ENCODE results near the gene SHBG.

The SHBG gene

DNA sequence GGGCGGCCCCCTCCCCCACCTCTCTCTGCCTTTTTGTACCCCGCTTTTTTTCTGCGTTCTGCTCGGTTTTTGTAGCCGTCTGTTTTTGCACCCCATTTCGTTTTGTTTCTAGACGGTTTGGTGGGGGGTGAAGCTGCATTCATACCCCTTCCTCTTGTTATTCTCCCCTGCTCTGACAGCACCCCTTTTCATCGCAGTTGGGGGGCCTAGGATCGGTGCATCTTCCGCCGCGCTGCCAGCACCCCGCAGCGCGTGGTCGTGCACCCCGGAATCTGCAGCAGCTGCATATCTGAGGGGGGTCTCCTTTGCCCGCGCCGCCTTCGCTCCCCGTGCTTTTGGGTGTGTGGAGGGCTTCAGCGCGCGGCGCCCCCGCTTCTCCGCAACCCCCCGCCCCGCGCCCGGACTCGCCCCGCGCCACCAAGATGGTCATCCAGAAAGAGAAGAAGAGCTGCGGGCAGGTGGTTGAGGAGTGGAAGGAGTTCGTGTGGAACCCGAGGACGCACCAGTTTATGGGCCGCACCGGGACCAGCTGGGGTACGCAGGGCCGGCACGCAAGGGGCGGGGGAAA lies 21.2 kb downstream of the SHBG start:
- DNase-seq = no peak

DNA sequence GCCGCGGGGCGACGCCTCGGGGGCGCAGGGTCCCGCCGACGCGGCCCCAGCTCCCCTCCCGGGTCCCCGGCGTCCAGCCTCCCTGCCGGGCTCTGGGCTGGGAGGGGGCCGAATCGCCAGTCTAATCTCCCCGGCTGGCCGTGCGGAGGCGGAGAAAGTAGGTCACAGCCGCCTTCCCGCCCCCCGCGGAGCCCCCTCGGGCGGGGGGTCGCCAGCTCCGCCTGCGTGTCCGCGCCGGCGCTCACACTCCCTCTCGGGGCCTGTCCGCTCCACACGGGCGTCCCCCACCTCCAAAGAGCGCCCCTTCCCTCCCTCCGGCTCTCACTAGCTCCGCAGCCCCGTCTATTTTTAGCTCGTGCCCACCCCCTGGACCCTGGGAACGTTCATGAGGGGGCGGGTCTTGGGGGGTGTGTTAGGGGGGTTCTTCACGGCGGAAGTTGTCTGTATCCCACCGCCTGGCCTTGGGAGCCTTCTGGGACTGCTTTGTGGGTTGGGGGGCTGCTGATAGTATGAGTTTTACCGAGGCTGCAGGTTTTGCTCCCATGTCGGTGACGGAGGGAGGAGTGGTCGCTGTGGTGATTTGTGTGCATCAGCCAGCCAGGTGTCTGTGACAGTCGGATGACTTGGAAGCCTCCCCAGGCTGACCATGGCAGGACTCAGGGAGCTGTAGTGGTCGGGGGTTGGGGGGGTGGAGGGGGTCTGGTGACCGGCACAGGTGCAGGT lies 21.9 kb downstream of the SHBG start:
- DNase-seq = peak; percentile 20

DNA sequence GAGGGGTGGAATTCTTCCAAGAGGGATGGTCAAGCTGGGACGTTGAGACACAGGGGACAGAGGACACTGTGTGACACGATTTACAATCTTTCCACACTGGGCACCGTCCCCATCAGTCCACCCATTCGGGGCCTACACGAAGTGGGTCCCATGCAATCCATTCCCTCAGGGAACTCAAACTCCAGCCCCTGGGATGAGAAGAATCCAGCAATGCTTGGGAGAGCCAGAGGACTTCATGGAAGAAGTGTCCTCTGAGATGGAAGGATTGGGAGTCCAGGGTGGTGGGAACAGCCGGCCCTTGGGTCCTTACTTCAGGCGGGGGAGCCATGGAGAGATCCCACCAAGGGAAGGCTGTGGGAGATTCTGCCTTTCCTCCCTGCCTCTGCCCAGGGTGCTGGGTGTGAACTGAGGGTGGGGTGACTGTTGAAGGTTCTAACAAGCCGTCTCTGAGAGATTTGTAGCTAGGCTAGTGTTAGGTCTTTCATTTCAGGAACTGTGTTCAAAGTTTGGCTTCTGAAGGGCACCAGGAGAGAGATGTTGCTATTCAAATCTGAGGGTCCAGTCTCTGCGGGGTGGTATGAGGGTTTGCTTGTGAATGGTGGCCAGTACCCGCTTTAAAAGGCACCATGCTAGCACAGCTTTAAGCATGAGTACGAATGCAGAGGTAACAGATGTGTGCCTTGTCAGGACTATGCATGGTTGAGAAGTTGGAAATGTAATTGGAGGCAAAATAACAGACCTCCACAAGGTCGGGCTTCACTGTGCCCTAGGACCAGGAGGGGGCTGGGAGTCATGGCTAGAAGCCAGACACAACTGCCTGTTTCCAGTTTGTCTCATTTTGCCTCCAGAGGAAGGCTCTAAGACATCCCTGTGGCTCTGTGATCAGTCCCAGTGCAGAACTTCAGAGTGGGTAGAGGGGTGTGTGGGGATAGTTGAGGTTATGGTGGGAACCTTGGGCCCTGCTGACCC lies 22.7 kb downstream of the SHBG start:
- DNase-seq = no peak

DNA sequence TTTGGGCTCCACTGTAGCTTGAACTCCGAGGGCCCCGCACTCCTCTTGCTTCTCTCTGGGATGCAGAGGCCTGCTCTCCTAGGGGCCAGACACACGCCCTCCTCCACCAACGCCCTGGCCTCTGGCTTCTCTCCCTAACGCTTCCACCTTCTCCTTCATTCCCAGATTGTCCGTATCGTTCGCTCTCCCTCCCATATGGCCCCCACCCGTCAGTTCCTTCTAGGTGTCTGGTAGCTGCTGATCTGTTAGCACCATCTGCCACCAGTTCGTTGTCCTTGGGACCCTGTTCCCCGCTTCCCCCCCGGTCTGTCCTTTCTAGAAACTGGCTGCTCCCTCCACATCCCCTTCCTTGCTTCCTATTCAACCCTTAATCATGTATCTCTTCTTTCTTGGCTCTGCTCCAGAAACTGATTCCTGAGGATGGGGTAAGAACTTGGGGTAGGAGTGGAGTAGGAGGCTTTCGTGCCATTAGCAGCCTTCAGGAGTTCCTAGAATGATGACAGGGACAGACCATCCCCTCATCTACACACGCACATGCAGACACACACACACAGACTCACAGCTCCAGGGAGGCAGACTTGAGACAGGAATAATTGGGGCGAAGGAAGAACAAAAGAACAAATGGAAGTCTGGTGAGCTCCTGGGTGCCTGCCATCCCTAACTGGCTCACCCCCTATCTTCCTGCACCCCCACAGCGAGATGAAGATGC lies 25.1 kb downstream of the SHBG start:
- DNase-seq = no peak

DNA sequence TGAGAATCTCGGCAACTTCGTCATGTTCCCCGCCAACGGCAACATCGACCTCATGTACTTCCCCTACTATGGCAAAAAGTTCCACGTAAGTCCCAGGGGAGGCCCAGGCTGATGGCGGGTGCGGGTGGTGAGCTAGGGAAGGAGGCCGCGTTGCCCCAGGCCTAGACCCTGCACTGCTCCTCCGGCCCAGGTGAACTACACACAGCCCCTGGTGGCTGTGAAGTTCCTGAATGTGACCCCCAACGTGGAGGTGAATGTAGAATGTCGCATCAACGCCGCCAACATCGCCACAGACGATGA lies 25.6 kb downstream of the SHBG start:
- DNase-seq = no peak

DNA sequence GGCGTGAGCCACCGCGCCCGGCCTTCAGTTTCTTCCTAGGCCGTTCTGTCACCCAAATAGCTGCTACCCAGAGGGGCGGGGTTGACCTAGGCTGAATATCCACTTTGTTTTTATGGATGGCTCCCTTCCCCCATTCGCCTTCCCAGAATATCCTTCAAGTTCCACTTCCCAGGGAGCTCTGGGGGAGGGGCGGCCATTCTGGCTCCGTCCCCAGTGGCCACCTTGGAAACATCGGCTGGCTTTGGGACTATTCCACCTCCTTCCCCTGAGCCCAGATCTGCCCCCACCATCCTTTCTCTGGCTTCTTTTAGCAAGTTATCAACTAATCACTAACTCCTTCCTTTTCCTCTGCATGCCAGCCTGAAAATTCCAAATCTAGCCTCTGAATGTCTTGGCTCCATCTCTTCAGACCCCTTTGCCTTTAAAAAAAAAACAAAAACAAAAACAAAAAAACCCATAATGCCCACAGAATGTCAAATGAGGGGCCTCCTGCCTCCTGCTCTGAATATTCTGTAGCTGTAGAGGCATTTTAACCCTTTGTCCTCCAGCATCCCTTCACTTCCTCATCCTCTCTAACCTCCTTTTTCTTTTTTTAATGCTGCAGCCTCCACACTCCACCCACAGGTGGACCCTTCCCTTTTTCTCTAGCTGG lies 27.1 kb downstream of the SHBG start:
- peak; percentile 18 for DNase-seq

DNA sequence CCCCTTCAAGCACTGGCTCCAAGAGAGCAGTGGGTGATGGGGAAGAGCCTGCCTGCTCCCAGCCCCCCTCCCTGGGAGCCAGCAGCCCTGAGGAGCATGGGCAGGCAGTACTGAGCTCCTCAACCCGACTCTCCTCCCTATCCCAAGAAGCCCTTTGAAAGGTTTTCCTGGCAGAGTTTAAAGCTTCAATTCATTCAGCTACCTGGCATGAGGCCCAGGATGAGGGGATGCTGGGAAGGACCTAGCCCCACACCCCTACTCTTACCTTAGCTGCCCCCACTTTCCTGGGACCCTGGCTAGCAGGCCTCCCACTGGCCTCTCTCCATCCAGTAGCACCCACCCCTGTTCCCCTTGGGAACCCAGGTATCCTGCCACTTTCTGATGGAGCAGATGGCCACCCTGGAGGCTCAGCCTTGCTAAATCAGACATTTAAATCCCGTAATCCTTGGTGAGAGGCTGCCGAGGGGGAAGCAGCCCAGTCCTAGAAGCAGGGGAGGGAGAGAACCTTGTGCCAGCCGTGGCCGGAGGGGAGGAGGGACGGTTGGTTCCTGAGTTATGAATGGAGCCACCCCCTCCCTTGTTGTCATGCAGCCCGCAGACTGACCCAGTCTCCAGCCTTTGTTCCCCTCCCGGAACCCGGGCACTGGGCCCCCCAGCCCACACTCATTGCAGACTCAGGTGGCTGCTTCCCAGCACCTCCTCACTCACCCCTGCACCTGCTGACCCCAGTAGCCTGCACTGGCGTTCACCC lies 37.9 kb downstream of the SHBG start:
- peak; percentile 16 for DNase-seq

DNA sequence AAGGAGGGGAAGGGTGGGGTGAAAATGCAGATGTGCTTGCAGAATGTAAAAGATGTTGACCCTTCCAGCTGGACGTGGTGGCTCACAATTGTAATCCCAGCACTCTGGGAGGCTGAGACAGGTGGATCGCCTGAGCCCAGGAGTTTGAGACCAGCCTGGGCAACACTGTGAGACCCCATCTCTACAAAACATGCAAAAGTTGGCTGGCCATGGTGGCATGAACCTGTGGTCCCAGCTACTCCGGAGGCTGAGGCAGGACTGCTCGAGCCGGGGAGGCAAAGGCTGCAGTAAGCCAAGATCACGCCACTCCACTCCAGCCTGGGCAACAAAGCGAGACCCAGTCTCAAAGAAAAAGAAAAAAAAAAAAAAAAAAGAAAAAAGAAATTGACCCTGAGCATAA lies 38.5 kb downstream of the SHBG start:
- no peak for DNase-seq

DNA sequence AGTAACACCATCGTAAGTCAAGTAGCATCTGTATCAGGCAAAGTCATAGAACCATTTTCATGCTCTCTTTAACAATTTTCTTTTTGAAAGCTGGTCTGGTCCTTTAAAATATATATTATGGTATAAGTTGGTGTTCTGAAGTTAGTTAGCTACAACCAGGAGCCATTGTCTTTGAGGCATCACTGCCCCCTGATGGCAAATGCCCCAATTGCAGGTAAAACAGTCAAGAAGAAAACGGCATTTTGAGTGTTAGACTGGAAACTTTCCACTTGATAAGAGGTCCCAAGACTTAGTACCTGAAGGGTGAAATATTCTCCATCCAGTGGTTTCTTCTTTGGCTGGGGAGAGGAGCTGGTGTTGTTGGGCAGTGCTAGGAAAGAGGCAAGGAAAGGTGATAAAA lies 43.3 kb downstream of the SHBG start:
- DNase-seq = no peak

DNA sequence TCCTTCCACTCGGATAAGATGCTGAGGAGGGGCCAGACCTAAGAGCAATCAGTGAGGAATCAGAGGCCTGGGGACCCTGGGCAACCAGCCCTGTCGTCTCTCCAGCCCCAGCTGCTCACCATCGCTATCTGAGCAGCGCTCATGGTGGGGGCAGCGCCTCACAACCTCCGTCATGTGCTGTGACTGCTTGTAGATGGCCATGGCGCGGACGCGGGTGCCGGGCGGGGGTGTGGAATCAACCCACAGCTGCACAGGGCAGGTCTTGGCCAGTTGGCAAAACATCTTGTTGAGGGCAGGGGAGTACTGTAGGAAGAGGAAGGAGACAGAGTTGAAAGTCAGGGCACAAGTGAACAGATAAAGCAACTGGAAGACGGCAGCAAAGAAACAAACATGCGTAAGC lies 45.0 kb downstream of the SHBG start:
- no peak for DNase-seq

DNA sequence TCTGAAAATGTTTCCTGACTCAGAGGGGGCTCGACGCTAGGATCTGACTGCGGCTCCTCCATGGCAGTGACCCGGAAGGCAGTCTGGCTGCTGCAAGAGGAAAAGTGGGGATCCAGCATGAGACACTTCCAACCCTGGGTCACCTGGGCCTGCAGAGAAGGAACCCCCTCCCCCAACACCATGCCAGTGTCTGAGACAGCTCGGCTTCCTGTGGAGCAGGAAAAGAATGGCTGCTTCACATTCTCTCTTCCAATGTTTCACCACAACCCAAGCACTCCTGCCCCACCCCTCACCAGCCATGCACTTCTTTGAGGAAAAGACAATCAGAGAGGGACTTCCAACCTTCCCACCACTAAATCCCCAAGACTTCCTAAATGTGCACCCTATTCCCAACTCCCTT lies 46.6 kb downstream of the SHBG start:
- DNase-seq = no peak

DNA sequence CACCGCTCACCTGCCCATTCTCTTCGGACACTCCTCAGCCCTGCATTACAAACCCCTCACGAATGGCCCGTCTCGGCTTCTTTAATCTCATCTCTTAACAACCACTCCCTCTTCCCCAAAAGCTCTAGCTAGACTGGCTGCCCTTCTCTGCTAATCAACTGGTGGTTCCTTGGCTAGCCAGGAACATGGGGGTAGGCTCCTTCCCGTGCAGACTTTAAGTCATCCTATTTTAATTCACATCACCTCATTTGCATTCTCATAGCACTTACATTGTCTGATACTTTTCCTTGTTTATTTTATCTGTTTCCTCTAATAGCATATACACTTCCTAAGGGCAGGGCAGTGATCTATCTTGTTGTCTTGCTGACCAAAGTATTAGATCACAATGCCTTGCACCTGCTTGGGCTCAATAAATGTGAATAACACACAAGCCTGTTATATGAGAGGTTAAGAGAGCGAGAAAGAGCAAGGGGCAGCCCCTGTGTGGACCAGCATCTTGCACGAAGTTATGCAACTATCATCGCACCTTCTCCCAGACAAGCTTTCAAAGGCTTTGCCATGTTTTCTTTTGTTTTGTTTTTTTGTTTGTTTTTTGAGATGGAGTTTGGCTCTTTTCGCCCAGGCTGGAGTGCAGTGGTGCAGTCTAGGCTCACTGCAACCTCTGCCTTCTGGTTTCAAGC lies 47.6 kb downstream of the SHBG start:
- DNase-seq = no peak
